GM12891 (cell line): ENCODE data around the gene ERRFI1.

Source experiments
- DNase-seq: peaks from one replicate; pipeline ENCODE4 v3.0.0; 2011; ENCODE audit warnings: low spot score; ENCODE audit not compliant: insufficient read length
- FAIRE-seq: peaks from 2 replicates; lab custom pipeline; 2011; peaks lifted over from hg19 to GRCh38; lab: Jason Lieb, UNC
- PAX5 ChIP-seq: IDR thresholded peaks from 2 replicates; pipeline ENCODE4 v1.6.1; 2011; ENCODE audit warnings: low read length, moderate library complexity, mild to moderate bottlenecking; ENCODE audit not compliant: insufficient read depth, severe bottlenecking
- POLR2A ChIP-seq: IDR thresholded peaks from 2 replicates; pipeline ENCODE4 v1.6.1; 2011; ENCODE audit warnings: low read depth, low read length, control low read depth
- POLR2AphosphoS5 ChIP-seq: IDR thresholded peaks from 2 replicates; pipeline ENCODE4 v1.6.1; 2011; ENCODE audit warnings: low read depth, low read length, control low read depth
- POU2F2 ChIP-seq: IDR thresholded peaks from 2 replicates; pipeline ENCODE4 v1.6.1; 2011; ENCODE audit warnings: low read depth, mild to moderate bottlenecking, control low read depth, low read length, moderate library complexity
- SPI1 ChIP-seq: IDR thresholded peaks from 2 replicates; pipeline ENCODE4 v1.6.1; 2011; ENCODE audit warnings: low read depth, low read length, control low read depth
- TAF1 ChIP-seq: IDR thresholded peaks from 2 replicates; pipeline ENCODE4 v1.6.1; 2011; ENCODE audit warnings: low read depth, low read length, control low read depth

The ERRFI1 gene

GRCh38 chr1:8013399-8013798 lies 12.7 kb downstream of the ERRFI1 start:
- TF ChIP-seq POLR2AphosphoS5 (no peak), PAX5 (no peak), POLR2A (no peak), POU2F2 (no peak), TAF1 (no peak), SPI1 (no peak)
- FAIRE-seq (no peak), DNase-seq (no peak)

GRCh38 chr1:8012955-8013354 lies 13.2 kb downstream of the ERRFI1 start:
- no peak for FAIRE-seq

GRCh38 chr1:8011923-8012858 lies 13.9 kb downstream of the ERRFI1 start:
- DNase-seq, result no peak
- no peak for FAIRE-seq
- TF ChIP-seq POU2F2 (no peak), TAF1 (no peak), POLR2A (no peak), SPI1 (no peak), POLR2AphosphoS5 (no peak), PAX5 (no peak)

More at GRCh38 chr1:8012955-8013354, 13.2 kb downstream of the ERRFI1 start:
- no peak for DNase-seq
- TF ChIP-seq TAF1, result no peak

DNA sequence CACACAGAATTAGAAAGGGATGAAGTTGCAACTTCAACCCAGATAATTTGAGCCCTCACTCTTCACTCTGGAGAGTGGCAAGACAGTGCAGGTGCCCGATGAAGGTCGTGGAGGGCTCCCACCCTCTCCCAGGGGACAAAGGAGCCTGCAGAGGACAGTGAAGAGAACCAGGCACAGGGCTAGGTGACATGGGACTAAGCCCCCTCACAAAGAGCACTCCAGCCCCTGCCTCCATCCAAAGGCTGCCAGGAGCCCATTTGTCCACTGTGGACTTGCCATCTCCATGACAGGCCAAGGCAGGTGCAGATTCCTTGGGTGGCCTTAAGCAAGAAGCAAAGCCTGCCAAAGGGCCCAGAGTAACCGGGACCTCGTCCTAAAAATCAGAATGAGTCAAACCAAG lies 15.1 kb downstream of the ERRFI1 start:
- TF ChIP-seq POLR2AphosphoS5 (no peak), SPI1 (no peak), POU2F2 (no peak), POLR2A (no peak), PAX5 (no peak), TAF1 (no peak)

DNA sequence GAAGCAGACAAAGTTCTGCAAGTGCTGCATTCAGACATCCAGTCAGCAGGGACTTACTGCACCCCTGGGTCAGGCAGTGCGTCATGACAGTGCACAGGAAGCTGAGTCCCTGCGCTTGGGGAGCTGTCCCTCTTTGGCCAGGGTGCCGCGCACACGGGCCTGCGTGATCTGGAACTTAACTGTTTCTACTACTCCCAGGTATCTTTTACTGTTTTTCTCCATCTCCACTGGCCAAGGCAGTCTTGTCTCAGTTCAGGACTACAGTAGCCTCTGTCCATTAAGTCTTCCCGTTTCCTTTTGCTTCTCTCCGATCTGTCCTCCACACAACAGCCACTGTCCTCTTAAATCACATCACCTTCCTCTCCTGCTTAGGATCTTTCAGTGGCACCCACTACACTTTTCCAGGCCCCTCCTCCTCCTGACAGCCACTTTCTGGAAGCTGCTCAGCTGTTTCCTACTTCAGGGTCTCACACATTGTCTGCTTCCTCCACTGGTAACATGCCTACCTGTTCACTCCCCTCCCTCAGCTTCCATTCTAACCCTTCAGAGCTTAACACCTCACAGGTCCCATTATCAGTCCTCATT lies 15.9 kb downstream of the ERRFI1 start:
- TF ChIP-seq TAF1, result no peak
- TF ChIP-seq SPI1, result no peak
- TF ChIP-seq PAX5, result no peak
- TF ChIP-seq POLR2A, result no peak
- TF ChIP-seq POU2F2, result no peak
- no peak for TF ChIP-seq POLR2AphosphoS5
- DNase-seq (no peak), FAIRE-seq (no peak)

More for the DNA sequence above, 15.1 kb downstream of the ERRFI1 start:
- DNase-seq (no peak), FAIRE-seq (no peak)

- no peak for FAIRE-seq
- no peak for DNase-seq
- TF ChIP-seq TAF1, result no peak
- no peak for TF ChIP-seq SPI1
- no peak for TF ChIP-seq PAX5
- TF ChIP-seq POU2F2, result no peak
- TF ChIP-seq POLR2A, result no peak
- TF ChIP-seq POLR2AphosphoS5, result no peak
These were observed 16.8 kb downstream of the ERRFI1 start for GRCh38 chr1:8009043-8010002.

DNA sequence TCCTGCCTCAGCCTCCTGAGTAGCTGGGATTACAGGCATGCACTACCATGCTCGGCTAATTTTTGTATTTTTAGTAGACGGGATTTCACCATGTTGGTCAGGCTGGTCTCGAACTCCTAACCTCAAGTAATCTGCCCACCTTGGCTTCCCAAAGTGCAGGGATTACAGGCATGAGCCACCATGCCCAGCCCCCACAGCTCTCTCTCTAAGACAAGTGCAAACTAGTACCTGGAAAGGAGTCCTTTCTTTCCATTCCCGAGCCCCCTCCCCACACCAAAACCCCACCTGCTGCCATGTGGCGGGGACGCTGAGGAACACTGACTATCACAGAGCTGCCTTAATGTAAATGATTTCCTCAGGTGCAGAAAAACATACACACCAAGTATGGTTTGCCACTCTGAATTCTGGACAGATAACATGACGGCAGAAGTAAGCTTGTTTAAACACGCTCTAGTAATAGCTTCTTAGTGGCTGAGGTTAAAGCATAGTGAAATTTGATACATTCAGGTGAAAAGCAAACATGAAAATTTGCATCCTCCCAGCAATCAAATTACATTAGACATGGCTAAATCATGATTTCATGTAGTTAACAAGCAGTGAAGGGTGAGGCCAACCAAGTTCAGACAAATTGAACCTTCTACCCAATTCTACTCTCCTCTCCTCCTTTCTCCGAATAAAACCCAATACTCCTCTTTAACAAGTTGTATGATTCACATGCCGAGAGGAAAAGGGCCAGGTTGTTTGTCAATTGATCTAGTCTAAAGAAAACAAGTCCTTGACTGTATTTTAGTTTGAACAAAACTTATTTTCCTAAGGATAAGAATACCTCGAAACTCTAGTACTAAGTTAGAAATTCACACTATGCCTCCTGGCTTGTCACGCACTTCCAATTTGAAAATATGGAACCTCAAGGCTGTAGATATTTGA lies 19.8 kb downstream of the ERRFI1 start:
- TF ChIP-seq POLR2A, result no peak
- no peak for TF ChIP-seq POU2F2
- TF ChIP-seq SPI1, result no peak
- TF ChIP-seq PAX5, result no peak
- no peak for TF ChIP-seq TAF1
- TF ChIP-seq POLR2AphosphoS5, result no peak
- FAIRE-seq, result no peak

GRCh38 chr1:8004803-8005573 lies 21.1 kb downstream of the ERRFI1 start:
- FAIRE-seq (no peak), DNase-seq (no peak)
- no peak for TF ChIP-seq POLR2A
- TF ChIP-seq POU2F2, result no peak
- TF ChIP-seq POLR2AphosphoS5, result no peak
- no peak for TF ChIP-seq TAF1
- no peak for TF ChIP-seq PAX5
- no peak for TF ChIP-seq SPI1

More for the DNA sequence above, 19.8 kb downstream of the ERRFI1 start:
- DNase-seq, result no peak
